HG02588 (cell line): ENCODE results near the gene SERHL2.
"Not testable (repeated sequence)": the region's sequence is repeated elsewhere in the genome, so short reads cannot be mapped to it uniquely, and the experiment has no call there.

Experiments
- ATAC-seq: cut with Tn5 transposase; IDR thresholded peaks from one replicate; pipeline ENCODE4 v1.9.1; 2021; ENCODE audit warnings: mild to moderate bottlenecking, moderate library complexity; ENCODE audit not compliant: unreplicated experiment

The SERHL2 gene

DNA sequence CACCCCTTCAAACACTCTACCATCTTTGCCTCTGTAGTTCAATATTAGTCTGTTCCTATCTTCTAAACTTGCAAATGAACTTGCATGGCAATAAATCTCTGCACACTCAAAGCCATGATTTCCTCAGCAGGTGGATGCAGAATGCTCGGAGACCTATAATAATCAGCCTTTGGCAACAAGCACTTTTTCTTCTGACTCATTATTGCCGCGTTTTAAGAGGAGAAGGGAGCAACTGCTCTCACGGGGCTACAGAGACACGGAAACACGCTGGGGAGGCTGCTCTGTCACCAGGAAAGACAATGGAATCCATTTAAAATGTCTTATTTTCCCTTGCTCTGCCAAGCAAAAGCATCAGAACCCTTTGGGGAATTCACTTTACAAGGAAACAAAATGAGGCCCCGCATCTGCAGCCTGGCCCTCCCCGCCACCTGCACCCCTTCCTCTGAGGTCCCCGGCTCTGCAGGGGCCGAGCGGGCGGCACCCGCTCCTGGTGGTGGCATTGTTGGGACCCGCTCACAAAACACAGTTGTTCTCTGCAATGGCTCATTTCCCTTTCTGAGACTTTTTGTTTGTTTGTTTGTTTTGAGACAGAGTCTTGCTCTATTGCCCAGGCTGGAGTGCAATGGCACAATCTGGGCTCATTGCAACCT is 18.5 kb upstream of the SERHL2 start:
- ATAC-seq, result not testable (repeated sequence)

GRCh38 chr22:42536166-42536565 is 17.6 kb upstream of the SERHL2 start:
- no peak for ATAC-seq

DNA sequence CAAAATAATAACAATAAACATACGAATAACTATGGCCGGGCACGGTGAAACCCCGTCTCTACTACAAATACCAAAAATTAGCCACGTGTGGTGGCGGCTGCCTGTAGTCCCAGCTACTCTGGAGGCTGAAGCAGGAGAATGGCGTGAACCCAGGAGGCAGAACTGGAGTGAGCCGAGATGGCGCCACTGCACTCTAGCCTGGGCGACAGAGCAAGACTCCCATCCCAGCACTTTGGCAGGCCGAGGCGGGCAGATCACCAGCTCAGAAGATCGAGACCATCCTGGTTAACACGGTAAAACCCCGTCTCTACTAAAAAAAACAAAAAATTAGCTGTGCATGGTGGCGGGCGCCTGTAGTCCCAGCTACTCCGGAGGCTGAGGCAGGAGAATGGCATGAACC is 17.1 kb upstream of the SERHL2 start:
- not testable (repeated sequence) for ATAC-seq

DNA sequence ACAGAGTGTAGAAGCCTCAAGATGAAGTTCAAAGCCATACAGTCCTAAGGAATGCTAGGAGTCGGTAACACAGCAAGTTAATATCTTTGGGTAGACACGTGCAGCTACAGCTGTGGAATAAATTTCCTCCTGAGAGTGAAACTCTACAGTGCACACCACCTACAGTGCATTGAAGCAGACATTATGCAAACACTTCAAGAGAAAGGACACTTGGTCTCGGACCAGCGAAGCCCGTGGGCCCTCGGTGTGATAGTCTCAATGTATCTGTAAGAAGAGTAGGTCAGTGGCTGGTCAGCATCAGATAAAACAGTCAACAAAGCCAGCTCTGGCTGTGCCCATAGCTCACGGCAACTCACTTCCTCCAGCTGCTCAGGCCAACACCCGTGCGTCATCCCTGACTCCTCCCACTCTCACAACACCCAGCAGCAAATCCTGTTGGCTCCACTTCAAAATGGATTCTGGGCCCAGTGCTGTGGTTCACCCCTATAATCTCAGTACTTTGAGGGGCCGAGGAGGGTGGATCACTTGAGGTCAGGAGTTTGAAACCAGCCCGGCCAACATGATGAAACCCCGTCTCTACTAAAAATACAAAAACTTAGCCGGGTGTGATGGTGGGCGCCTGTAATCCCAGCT is 16.4 kb upstream of the SERHL2 start:
- ATAC-seq, result not testable (repeated sequence)

DNA sequence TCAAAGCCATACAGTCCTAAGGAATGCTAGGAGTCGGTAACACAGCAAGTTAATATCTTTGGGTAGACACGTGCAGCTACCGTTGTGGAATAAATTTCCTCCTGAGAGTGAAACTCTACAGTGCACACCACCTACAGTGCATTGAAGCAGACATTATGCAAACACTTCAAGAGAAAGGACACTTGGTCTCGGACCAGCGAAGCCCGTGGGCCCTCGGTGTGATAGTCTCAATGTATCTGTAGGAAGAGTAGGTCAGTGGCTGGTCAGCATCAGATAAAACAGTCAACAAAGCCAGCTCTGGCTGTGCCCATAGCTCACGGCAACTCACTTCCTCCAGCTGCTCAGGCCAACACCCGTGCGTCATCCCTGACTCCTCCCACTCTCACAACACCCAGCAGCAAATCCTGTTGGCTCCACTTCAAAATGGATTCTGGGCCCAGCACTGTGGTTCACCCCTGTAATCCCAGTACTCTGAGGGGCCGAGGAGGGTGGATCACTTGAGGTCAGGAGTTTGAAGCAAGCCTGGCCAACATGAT is 14.5 kb upstream of the SERHL2 start:
- ATAC-seq, result not testable (repeated sequence)

GRCh38 chr22:42544686-42545085 is 9.1 kb upstream of the SERHL2 start:
- ATAC-seq, result no peak

DNA sequence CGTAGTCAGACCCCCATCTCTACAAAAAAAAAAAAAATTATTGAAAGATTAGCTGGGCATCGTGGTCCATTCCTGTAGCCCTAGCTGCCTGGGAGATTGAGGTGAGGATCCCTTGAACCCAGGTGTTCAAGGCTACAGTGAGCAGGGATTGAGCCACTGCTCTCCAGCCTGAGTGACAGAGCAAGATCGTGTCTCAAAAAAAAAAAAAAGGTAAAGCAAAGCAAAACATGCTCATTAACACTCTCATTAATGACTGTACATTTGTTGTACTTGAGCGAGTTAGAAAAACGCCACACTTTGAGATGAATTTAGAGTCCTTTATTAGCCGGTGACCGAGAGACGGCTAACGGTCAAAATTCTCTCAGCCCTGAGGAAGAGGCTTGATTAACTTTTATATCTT is 6.2 kb upstream of the SERHL2 start:
- no peak for ATAC-seq

- ATAC-seq, result not testable (repeated sequence)
Measured at GRCh38 chr22:42548126-42548525, 5.6 kb upstream of the SERHL2 start.

DNA sequence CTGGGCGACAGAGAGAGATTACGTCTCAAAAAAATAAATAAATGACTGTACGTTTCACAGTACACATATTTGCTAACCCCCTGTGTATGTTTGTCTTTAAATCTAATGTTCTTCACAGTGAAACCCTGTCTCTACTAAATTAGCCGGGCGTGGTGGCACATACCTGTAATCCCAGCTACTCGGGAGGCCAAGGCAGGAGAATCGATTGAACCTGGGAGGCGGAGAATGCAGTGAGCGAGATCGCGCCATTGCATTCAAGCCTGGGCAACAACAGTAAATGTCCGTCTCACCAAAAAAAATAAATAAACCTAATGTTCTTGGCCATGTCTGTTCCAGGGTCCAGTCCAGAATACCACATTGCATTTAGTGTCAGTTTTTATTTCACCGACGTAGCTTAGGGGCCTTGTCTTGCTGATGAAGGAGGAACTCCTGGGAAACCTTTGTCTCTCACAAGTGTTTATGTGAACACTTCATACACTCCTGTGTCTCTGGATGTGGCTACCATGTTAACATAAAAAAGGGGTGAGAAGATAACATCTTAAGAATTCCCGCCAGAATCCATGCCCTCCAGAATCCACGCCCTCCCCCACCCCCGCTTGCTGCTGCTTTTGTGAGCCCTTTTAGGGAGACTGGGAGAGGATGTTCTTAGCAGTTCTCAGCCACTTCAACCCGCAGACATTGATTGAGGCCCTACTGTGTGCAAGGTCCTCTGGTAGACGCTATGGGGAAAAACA is 5.0 kb upstream of the SERHL2 start:
- no peak for ATAC-seq

- no peak for ATAC-seq
Measured at GRCh38 chr22:42549331-42550060, 4.3 kb upstream of the SERHL2 start.

DNA sequence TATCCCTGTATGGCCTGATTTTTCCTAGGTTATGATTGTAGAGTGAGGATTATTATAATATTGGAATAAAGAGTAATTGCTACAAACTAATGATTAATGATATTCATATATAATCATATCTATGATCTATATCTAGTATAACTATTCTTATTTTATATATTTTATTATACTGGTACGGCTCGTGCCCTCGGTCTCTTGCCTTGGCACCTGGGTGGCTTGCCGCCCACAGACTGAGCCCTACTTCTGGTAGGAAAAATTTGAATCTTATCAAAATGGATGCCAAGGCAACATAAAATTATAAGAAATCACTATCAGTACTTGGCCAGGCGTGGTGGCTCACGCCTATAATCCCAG is 1.5 kb upstream of the SERHL2 start:
- not testable (repeated sequence) for ATAC-seq

DNA sequence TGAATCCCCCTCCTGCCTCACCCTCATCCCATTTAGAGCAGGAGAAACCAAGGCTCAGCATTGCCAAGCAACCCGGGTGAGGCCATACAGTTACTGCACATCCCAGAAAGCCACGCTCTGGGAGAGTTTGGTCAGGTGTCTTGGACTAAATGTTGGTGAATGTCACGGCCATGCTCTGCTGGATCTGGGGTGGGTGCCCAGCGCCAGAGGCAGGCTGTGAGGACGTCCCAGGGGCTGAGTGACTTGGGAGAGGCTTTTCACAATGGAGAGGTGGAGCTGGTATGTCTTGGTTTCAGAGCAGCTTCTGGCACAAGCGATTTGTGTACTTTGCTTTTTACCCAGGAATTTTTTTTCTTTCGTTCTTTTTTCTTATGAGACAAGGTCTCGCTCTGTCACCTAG is 6.6 kb downstream of the SERHL2 start:
- ATAC-seq, result no peak

GRCh38 chr22:42560781-42561180 is 7.0 kb downstream of the SERHL2 start:
- no peak for ATAC-seq

DNA sequence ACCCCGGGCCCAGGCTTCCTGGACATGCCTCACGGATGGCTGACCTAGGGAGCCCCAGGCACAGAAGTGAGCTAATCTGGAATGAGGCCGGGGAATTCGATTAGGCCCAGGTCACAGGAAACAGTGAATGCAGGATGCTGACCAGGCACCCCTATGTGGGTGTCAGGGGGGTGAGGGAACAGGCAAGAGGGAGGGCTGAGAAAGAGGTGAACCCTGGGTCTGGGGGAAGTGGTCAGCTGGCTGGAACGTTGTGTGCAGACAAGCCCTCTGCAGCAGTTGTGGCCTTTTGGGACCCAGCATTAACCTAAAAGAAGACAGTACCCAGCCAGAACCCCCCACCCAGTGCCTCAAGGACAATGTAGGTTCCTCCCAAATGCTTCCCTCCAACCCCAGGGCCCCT is 8.1 kb downstream of the SERHL2 start:
- ATAC-seq, result no peak

DNA sequence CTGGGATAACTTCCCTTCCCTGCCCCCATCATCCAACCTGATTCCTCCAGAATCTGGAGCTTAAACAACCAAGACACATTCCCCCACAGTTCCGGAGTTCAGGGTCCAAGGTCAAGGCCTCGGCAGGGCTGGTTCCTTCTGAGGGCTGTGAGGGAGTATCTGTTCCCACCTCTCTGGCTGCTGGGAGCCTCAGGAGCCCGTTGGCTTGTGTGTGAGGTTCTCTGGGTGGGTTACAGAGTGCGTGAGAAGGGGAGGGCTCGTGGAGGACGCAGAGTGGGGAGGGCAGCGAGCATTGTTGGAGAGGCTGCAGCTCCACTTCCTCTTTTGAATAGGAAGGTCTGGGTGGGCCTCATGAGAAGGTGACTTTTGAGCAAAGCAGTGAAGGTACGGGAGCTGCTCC is 8.5 kb downstream of the SERHL2 start:
- no peak for ATAC-seq

GRCh38 chr22:42562684-42563083 is 8.9 kb downstream of the SERHL2 start:
- no peak for ATAC-seq

- not testable (repeated sequence) for ATAC-seq
Measured at GRCh38 chr22:42563943-42564342, 10.2 kb downstream of the SERHL2 start.

GRCh38 chr22:42564699-42565098 is 10.9 kb downstream of the SERHL2 start:
- ATAC-seq, result no peak

- ATAC-seq, result no peak
Measured at GRCh38 chr22:42565956-42566355, 12.2 kb downstream of the SERHL2 start.

- not testable (repeated sequence) for ATAC-seq
Measured at GRCh38 chr22:42567950-42568349, 14.2 kb downstream of the SERHL2 start.

DNA sequence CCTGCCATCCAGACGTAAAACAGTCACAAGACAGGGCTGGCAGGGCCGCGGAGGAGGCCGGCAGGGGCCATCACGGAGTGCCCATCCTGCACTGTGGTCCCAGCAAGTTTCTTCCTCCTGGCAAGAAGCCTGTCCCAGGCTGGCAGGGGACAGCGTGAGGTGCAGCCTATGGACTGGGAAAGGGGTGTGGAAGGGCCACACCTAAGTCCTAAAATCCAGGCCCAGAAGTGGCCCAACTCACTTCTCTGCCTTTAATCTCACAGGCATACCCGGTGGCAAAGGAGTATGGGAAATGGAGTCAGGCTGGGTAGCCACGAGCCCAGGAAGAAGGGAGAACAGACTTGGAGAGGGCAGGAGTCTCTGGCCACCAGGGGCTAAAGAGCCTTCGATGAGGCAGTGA is 16.8 kb downstream of the SERHL2 start:
- ATAC-seq, result not testable (repeated sequence)
